H9 (cell line): ENCODE data around the gene ATP2B2. TPM values are rescaled to one million over a fixed set of nuclear protein-coding genes. Genes with fewer than 3 reads are reported as not detected.

Experiments used
- DNase-seq: peaks from one replicate; pipeline ENCODE4 v3.0.0-alpha.2; 2017
- H2AFZ ChIP-seq: one replicate; pipeline ENCODE4 v1.6.1; 2013; ENCODE audit warnings: mild to moderate bottlenecking, low read length, control low read depth, moderate library complexity
- H2AK5ac ChIP-seq: 2 replicates; pipeline ENCODE4 v1.6.1; 2013; ENCODE audit warnings: low read length, control low read depth, mixed read lengths; ENCODE audit not compliant: insufficient read length
- H2BK120ac ChIP-seq: one replicate; pipeline ENCODE4 v1.6.1; 2013; ENCODE audit warnings: low read depth, mild to moderate bottlenecking, low read length, control low read depth, inconsistent platforms; ENCODE audit not compliant: poor library complexity, severe bottlenecking
- H2BK12ac ChIP-seq: 2 replicates; pipeline ENCODE4 v1.6.1; 2013; ENCODE audit warnings: low read length, control low read depth, mixed read lengths, low read depth; ENCODE audit not compliant: insufficient read length
- H2BK15ac ChIP-seq: 2 replicates; pipeline ENCODE4 v1.6.1; 2013; ENCODE audit warnings: low read depth, low read length, control low read depth
- H2BK20ac ChIP-seq: one replicate; pipeline ENCODE4 v1.6.1; 2013; ENCODE audit warnings: low read depth, mild to moderate bottlenecking, low read length, control low read depth, inconsistent platforms; ENCODE audit not compliant: poor library complexity, severe bottlenecking
- H2BK5ac ChIP-seq: 2 replicates; pipeline ENCODE4 v1.6.1; 2013; ENCODE audit warnings: low read length, control low read depth, mixed read lengths; ENCODE audit not compliant: insufficient read length
- H3K14ac ChIP-seq: 2 replicates; pipeline ENCODE4 v1.6.1; 2013; ENCODE audit warnings: low read length, control low read depth; ENCODE audit not compliant: insufficient read depth
- H3K18ac ChIP-seq: 2 replicates; pipeline ENCODE4 v1.6.1; 2013; ENCODE audit warnings: low read depth, mild to moderate bottlenecking, mixed read lengths, low read length, control low read depth; ENCODE audit not compliant: insufficient read length
- H3K23ac ChIP-seq: 2 replicates; pipeline ENCODE4 v1.6.1; 2013; ENCODE audit warnings: low read length, control low read depth, mixed read lengths, low read depth; ENCODE audit not compliant: insufficient read length
- H3K23me2 ChIP-seq: 2 replicates; pipeline ENCODE4 v1.6.1; 2013; ENCODE audit warnings: low read depth, mild to moderate bottlenecking, mixed read lengths, low read length, control low read depth; ENCODE audit not compliant: insufficient read length, poor library complexity, severe bottlenecking
- H3K27ac ChIP-seq: 2 replicates; pipeline ENCODE4 v1.5.1; 2013; ENCODE audit warnings: low read length, control low read depth, mixed read lengths, low read depth; ENCODE audit not compliant: insufficient read length
- H3K27me3 ChIP-seq: 2 replicates; pipeline ENCODE4 v1.6.1; 2013; ENCODE audit warnings: low read length, control low read depth, inconsistent platforms; ENCODE audit not compliant: insufficient read depth
- H3K4ac ChIP-seq: 2 replicates; pipeline ENCODE4 v1.6.1; 2013; ENCODE audit warnings: low read depth, mild to moderate bottlenecking, control low read depth, inconsistent platforms, low read length, moderate library complexity
- H3K4me1 ChIP-seq: 2 replicates; pipeline ENCODE4 v1.6.1; 2013; ENCODE audit warnings: low read length, control low read depth, inconsistent platforms; ENCODE audit not compliant: insufficient read depth
- H3K4me2 ChIP-seq: 2 replicates; pipeline ENCODE4 v1.6.1; 2013; ENCODE audit warnings: low read length, control low read depth, mixed read lengths; ENCODE audit not compliant: insufficient read length, insufficient read depth
- H3K56ac ChIP-seq: 2 replicates; pipeline ENCODE4 v1.6.1; 2013; ENCODE audit warnings: low read depth, mild to moderate bottlenecking, mixed read lengths, low read length, control low read depth; ENCODE audit not compliant: insufficient read length
- H3K79me1 ChIP-seq: 2 replicates; pipeline ENCODE4 v1.6.1; 2013; ENCODE audit warnings: low read depth, mild to moderate bottlenecking, moderate library complexity, low read length, control low read depth, inconsistent platforms; ENCODE audit not compliant: insufficient read depth, poor library complexity, severe bottlenecking
- H3K79me2 ChIP-seq: 2 replicates; pipeline ENCODE4 v1.6.1; 2013; ENCODE audit warnings: low read length, control low read depth, inconsistent platforms; ENCODE audit not compliant: insufficient read depth
- H3K9ac ChIP-seq: 2 replicates; pipeline ENCODE4 v1.6.1; 2013; ENCODE audit warnings: low read length, control low read depth, mixed read lengths; ENCODE audit not compliant: insufficient read length; ENCODE audit errors: extremely low read depth
- H3K9me3 ChIP-seq: one replicate; pipeline ENCODE4 v1.6.1; 2013; ENCODE audit warnings: low read depth, low read length, inconsistent platforms; ENCODE audit not compliant: control insufficient read depth
- H3T11ph ChIP-seq: one replicate; pipeline ENCODE4 v1.6.1; 2013; ENCODE audit warnings: mild to moderate bottlenecking, low read length, control low read depth, inconsistent platforms
- H4K20me1 ChIP-seq: one replicate; pipeline ENCODE4 v1.6.1; 2013; ENCODE audit not compliant: control insufficient read depth, insufficient read length, insufficient read depth
- H4K5ac ChIP-seq: 2 replicates; pipeline ENCODE4 v1.6.1; 2013; ENCODE audit warnings: low read depth, mild to moderate bottlenecking, mixed read lengths, low read length, control low read depth; ENCODE audit not compliant: insufficient read length
- H4K8ac ChIP-seq: replicated peaks from 2 replicates; pipeline ENCODE4 v1.6.1; 2013; ENCODE audit warnings: low read length, control low read depth, mixed read lengths, low read depth; ENCODE audit not compliant: insufficient read length
- H4K91ac ChIP-seq: 2 replicates; pipeline ENCODE4 v1.6.1; 2013; ENCODE audit warnings: low read depth, mild to moderate bottlenecking, moderate library complexity, mixed read lengths, low read length, control low read depth; ENCODE audit not compliant: insufficient read length
- H3K27ac Mint-ChIP-seq, 3 experiments: 2 replicates in 2 of 3; 3 replicates in 1 of 3; pipeline ENCODE4 v1.8.0; 2020 to 2021; ENCODE audit warnings: mixed read lengths in 3 of 3, mild to moderate bottlenecking in 1 of 3, moderate library complexity in 1 of 3
- H3K27me3 Mint-ChIP-seq: 2 replicates; pipeline ENCODE4 v1.8.0; 2021; ENCODE audit warnings: low read depth, mild to moderate bottlenecking, moderate library complexity, mixed read lengths
- H3K36me3 Mint-ChIP-seq, 3 experiments: 2 replicates in 2 of 3; 3 replicates in 1 of 3; pipeline ENCODE4 v1.8.0; 2020 to 2021; ENCODE audit warnings: low read depth in 3 of 3, mixed read lengths in 3 of 3; ENCODE audit not compliant: insufficient read depth in 1 of 3
- H3K4me1 Mint-ChIP-seq, 2 experiments: 2 replicates each; pipeline ENCODE4 v1.8.0; 2020; ENCODE audit warnings: mixed read lengths in 2 of 2
- H3K4me3 Mint-ChIP-seq, 2 experiments: 2 replicates in 1 of 2; 3 replicates in 1 of 2; pipeline ENCODE4 v1.8.0; 2020 to 2021; ENCODE audit warnings: mild to moderate bottlenecking in 2 of 2, mixed read lengths in 2 of 2, moderate library complexity in 1 of 2
- H3K9me3 Mint-ChIP-seq, 2 experiments: 2 replicates in 1 of 2; 3 replicates in 1 of 2; pipeline ENCODE4 v1.8.0; 2020; ENCODE audit warnings: mild to moderate bottlenecking in 2 of 2, mixed read lengths in 2 of 2, moderate library complexity in 1 of 2
- CTCF ChIP-seq: fragments of 200-600 bp; sonication (generic); conservative IDR thresholded peaks from 3 replicates; pipeline ENCODE4 v1.8.0; 2021; ENCODE audit warnings: antibody characterized with exemption, mild to moderate bottlenecking
- WGBS: extraction: QIAGEN DNeasy Blood & Tissue Kit; methylation state at CpG from one replicate; pipeline ENCODE4 v1.1.7; 2013; ENCODE audit warnings: missing lambda C conversion rate, low lambda C conversion rate, mixed read lengths; ENCODE audit not compliant: insufficient read length; ENCODE audit errors: extremely low coverage; 5-methylcytosine and 5-hydroxymethylcytosine counted together
- total RNA-seq: library from RNA; stranded (reverse); gene quantifications from 2 replicates; pipeline ENCODE4 v1.2.1, GENCODE V29; 2021

Gene ATP2B2
- total RNA-seq, 1 experiment from 2014 or later: 0.33 TPM

- H2AFZ ChIP-seq: no peak overlapping the region
- no peak overlapping the region for H3K27ac ChIP-seq
- no peak overlapping the region for H3K9ac ChIP-seq
- no peak overlapping the region for H3T11ph ChIP-seq
- WGBS: no CpG with 5 or more reads among the region's 11 CpGs
- no peak overlapping the region for H4K8ac ChIP-seq
- no peak overlapping the region for H3K27ac Mint-ChIP-seq
- H4K5ac ChIP-seq: no peak overlapping the region
- no peak overlapping the region for H3K4me2 ChIP-seq
- no peak overlapping the region for H2BK12ac ChIP-seq
- H3K4me1 Mint-ChIP-seq: peaks cover 10 to 20% of the 10 kb centered on the region in 2 experiments
- no peak overlapping the region; the same call in 1 of the 2 replicates for H3K14ac ChIP-seq
- H4K91ac ChIP-seq: no peak overlapping the region
- no peak overlapping the region for H2AK5ac ChIP-seq
- H3K4ac ChIP-seq: no peak overlapping the region
- H3K27me3 ChIP-seq: no peaks in the 10 kb centered on the region
- no peak overlapping the region for H2BK20ac ChIP-seq
- H3K23me2 ChIP-seq: no peaks in the 10 kb centered on the region
- no peak overlapping the region for H2BK120ac ChIP-seq
- no peaks in the 10 kb centered on the region for H3K9me3 ChIP-seq
- H3K9me3 Mint-ChIP-seq: no peaks in the 10 kb centered on the region
- no peaks in the 10 kb centered on the region for H3K79me1 ChIP-seq
- H3K36me3 Mint-ChIP-seq: no peaks in the 10 kb centered on the region
- H3K79me2 ChIP-seq: no peaks in the 10 kb centered on the region
- H3K4me3 Mint-ChIP-seq: no peak overlapping the region
- DNase-seq: no peak
- no peak overlapping the region for H2BK15ac ChIP-seq
- H3K18ac ChIP-seq: no peak overlapping the region
- no peak for TF ChIP-seq CTCF
- no peak overlapping the region for H3K23ac ChIP-seq
- peaks cover 29% of the 10 kb centered on the region for H3K27me3 Mint-ChIP-seq
- H3K4me1 ChIP-seq: peaks cover 2% of the 10 kb centered on the region; the same call in 1 of the 2 replicates
- H4K20me1 ChIP-seq: no peaks in the 10 kb centered on the region
- H2BK5ac ChIP-seq: no peak overlapping the region
- no peak overlapping the region for H3K56ac ChIP-seq
Observed at GRCh38 chr3:10334042-10334441, 171.3 kb downstream of the ATP2B2 start.
